MCF 10A (cell line): ENCODE measurements around the gene FAP. TPM values are rescaled to one million over a fixed set of nuclear protein-coding genes. Genes with fewer than 3 reads are reported as not detected.

Experiments
- BruUV-seq: library from RNA; stranded (reverse); fragments of 400-500 nt; replicated peaks from 2 replicates; lab custom pipeline; 2021; lab: Mats Ljungman, UMichigan
- CTCF ChIA-PET: fragments of 300-600 bp; sonication (Branson Sonifier 250); formaldehyde crosslinking; extraction: SDS; loops from one replicate; lab custom pipeline; 2021; ENCODE audit warnings: antibody characterized with exemption, inconsistent platforms; lab: Yijun Ruan, JAX
- POLR2A ChIA-PET: fragments of 300-600, 350-650 bp; sonication (Branson Sonifier 250); formaldehyde crosslinking; extraction: SDS; loops from one replicate; lab custom pipeline; 2020; ENCODE audit warnings: antibody characterized with exemption, inconsistent platforms; lab: Yijun Ruan, JAX
- DNase-seq: peaks from one replicate; pipeline ENCODE4 v3.0.0-alpha.2; 2018; ENCODE audit not compliant: unreplicated experiment
- H3K27ac Mint-ChIP-seq: one replicate; pipeline ENCODE4 v1.8.0; 2022; ENCODE audit warnings: mild to moderate bottlenecking, low read depth, mixed read lengths; ENCODE audit not compliant: unreplicated experiment
- H3K27me3 Mint-ChIP-seq: one replicate; pipeline ENCODE4 v1.8.0; 2022; ENCODE audit warnings: mixed read lengths; ENCODE audit not compliant: insufficient read depth, unreplicated experiment
- H3K36me3 Mint-ChIP-seq: one replicate; pipeline ENCODE4 v1.8.0; 2022; ENCODE audit warnings: mild to moderate bottlenecking, moderate library complexity, mixed read lengths; ENCODE audit not compliant: insufficient read depth, unreplicated experiment
- H3K4me1 Mint-ChIP-seq: one replicate; pipeline ENCODE4 v1.8.0; 2022; ENCODE audit warnings: mixed read lengths; ENCODE audit not compliant: insufficient read depth, unreplicated experiment
- H3K4me3 Mint-ChIP-seq: one replicate; pipeline ENCODE4 v1.8.0; 2022; ENCODE audit warnings: mild to moderate bottlenecking, moderate library complexity, mixed read lengths; ENCODE audit not compliant: unreplicated experiment
- H3K9me3 Mint-ChIP-seq: one replicate; pipeline ENCODE4 v1.8.0; 2022; ENCODE audit warnings: mixed read lengths; ENCODE audit not compliant: unreplicated experiment
- intact Hi-C: fragments of 100-400 bp; cut with micrococcal nuclease; formaldehyde crosslinking; loops from 2 replicates; pipeline ENCODE4 v1.14.1; 2022
- total RNA-seq: library from RNA; stranded (reverse); gene quantifications from 2 replicates; pipeline ENCODE4 v1.2.3, GENCODE V29; 2022
- TF ChIP-seq, protein P1 (sequence below): fragments of 200-600 bp; IDR thresholded peaks from one replicate; pipeline ENCODE4 v1.8.0; 2022; ENCODE audit warnings: antibody characterized with exemption, mild to moderate bottlenecking; ENCODE audit not compliant: unreplicated experiment

FAP gene
- total RNA-seq, 1 experiment from 2014 or later: 12.1 TPM

DNA sequence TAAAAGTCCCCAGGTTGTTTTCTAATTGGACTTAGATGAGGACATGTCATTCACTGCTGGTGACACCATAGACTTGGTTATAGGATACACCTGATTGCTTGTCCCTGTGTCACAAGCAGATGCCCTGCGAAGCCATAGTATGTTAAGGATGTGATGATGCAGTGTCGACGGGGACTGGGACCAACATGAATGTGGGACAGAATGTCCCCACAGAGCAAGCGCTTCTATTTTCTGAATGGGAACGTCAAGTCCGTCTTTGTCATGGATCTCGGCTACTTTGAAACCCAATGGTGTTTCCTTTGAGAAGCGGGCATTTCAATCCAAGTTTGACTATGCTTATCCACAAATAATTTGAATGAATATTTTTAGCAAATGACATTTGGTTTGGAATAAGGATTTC is 93.3 kb downstream of the FAP start:
- H3K27ac Mint-ChIP-seq: no peak overlapping the region
- no peaks in the 10 kb centered on the region for H3K36me3 Mint-ChIP-seq
- BruUV-seq: no TSS peak
- POLR2A ChIA-PET: no interaction called here
- CTCF ChIA-PET: interaction anchor here (1.1 to 14.4 kb wide), 2 partner anchors 8 to 150 kb away, joined by 3 to 253 read pairs; no protein-coding TSS in a partner anchor
- no peaks in the 10 kb centered on the region for H3K9me3 Mint-ChIP-seq
- TF ChIP-seq, protein P1, sequence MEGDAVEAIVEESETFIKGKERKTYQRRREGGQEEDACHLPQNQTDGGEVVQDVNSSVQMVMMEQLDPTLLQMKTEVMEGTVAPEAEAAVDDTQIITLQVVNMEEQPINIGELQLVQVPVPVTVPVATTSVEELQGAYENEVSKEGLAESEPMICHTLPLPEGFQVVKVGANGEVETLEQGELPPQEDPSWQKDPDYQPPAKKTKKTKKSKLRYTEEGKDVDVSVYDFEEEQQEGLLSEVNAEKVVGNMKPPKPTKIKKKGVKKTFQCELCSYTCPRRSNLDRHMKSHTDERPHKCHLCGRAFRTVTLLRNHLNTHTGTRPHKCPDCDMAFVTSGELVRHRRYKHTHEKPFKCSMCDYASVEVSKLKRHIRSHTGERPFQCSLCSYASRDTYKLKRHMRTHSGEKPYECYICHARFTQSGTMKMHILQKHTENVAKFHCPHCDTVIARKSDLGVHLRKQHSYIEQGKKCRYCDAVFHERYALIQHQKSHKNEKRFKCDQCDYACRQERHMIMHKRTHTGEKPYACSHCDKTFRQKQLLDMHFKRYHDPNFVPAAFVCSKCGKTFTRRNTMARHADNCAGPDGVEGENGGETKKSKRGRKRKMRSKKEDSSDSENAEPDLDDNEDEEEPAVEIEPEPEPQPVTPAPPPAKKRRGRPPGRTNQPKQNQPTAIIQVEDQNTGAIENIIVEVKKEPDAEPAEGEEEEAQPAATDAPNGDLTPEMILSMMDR: no peak
- intact Hi-C loops: no loop called here
- no peak overlapping the region for H3K4me3 Mint-ChIP-seq
- peaks cover 63% of the 10 kb centered on the region for H3K27me3 Mint-ChIP-seq
- H3K4me1 Mint-ChIP-seq: peaks cover 15% of the 10 kb centered on the region
- DNase-seq: no peak

DNA sequence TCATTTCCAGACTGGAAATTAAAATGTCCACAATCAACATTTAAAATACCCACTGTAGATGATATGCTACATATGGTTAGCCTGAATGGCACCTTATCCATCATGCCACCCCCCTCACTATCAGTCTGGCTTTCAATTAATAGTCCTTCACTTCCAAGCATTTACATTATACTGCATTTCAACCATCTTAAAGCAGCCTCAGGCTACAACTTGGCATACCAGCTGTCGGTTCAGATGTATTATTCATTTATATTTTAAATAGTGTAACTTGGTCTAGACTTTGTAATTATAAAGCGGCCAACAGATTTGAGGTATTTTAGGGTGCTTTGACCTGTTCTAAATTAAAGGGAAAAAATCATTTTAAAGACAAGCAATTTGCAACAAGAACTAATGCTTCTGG is 93.8 kb downstream of the FAP start:
- BruUV-seq: no TSS peak

DNA sequence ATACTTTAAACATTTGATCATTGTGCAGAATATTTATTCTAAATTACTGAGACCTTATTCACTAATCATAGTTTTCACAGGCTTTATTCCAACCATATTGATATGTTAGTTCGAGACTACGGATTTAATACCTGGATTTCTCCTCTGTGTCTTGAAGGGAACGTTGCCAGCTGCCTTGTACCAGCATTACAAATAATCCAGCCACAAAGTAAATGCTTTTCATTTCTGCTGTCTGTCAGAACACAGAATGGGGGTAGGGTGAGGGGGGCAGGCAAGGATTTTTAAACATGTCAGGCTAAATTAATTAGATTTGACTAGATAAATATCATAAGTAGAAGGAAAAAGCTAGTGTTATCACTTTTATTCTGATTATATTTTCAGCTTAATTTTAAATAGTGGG is 94.3 kb downstream of the FAP start:
- CTCF ChIA-PET: interaction anchor here (0.6 to 14.4 kb wide), 4 partner anchors 24 to 151 kb away, joined by 3 to 253 read pairs (median 6); no protein-coding TSS in a partner anchor
- Mint-ChIP-seq H3K27ac (no peak overlapping the region), H3K36me3 (no peaks in the 10 kb centered on the region), H3K4me1 (peaks cover 13% of the 10 kb centered on the region), H3K4me3 (no peak overlapping the region), H3K27me3 (peaks cover 63% of the 10 kb centered on the region), H3K9me3 (no peaks in the 10 kb centered on the region)
- TF ChIP-seq, protein P1: no peak
- POLR2A ChIA-PET: interaction anchor here (0.6 to 0.7 kb wide), 2 partner anchors 16 to 168 kb away, joined by 3 read pairs; no protein-coding TSS in a partner anchor
- no TSS peak for BruUV-seq
- intact Hi-C loops: no loop called here
- DNase-seq: no peak

More for the DNA sequence above, 93.8 kb downstream of the FAP start:
- no peak overlapping the region for H3K4me3 Mint-ChIP-seq
- H3K27me3 Mint-ChIP-seq: peaks cover 63% of the 10 kb centered on the region
- peaks cover 15% of the 10 kb centered on the region for H3K4me1 Mint-ChIP-seq
- ChIA-PET POLR2A (no interaction called here), CTCF (interaction anchor here (1.1 to 14.4 kb wide), 3 partner anchors 9 to 150 kb away, joined by 3 to 253 read pairs (median 9); no protein-coding TSS in a partner anchor)
- DNase-seq: no peak
- intact Hi-C loops: no loop called here
- TF ChIP-seq, protein P1: no peak
- H3K9me3 Mint-ChIP-seq: no peaks in the 10 kb centered on the region
- H3K27ac Mint-ChIP-seq: no peak overlapping the region
- H3K36me3 Mint-ChIP-seq: no peaks in the 10 kb centered on the region

DNA sequence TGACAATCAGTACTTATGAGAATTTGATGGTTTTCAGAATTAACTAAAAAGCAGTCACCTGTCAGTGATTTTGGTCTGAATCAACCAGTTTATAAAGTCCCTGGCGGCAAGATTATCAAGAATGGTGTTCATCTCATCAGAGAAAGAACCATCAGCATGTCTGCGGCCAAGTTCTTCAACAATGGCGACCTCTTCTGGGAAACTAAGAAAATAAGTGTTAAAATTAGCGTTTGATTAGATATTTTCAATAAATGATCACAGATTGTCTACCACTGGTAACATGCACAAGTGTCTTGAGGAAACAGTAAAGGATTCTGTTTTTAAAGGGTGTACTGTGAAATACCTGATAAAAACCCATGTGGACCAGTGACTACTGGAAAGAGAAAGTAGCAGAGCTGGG is 99.3 kb downstream of the FAP start:
- no peaks in the 10 kb centered on the region for H3K9me3 Mint-ChIP-seq
- CTCF ChIA-PET: interaction anchor here (2.4 to 14.4 kb wide), 3 partner anchors 9 to 156 kb away, joined by 12 to 253 read pairs (median 14); no protein-coding TSS in a partner anchor
- H3K4me1 Mint-ChIP-seq: peaks cover 9% of the 10 kb centered on the region
- intact Hi-C loops: no loop called here
- H3K27ac Mint-ChIP-seq: no peak overlapping the region
- no peaks in the 10 kb centered on the region for H3K36me3 Mint-ChIP-seq
- TF ChIP-seq, protein P1: no peak
- no peak for DNase-seq
- H3K27me3 Mint-ChIP-seq: peaks cover 57% of the 10 kb centered on the region
- no peak overlapping the region for H3K4me3 Mint-ChIP-seq
- no TSS peak for BruUV-seq
- POLR2A ChIA-PET: no interaction called here
